ENCODE data around the gene TGFBR3L. TPM values are rescaled to one million over a fixed set of nuclear protein-coding genes. Genes with fewer than 3 reads are reported as not detected.

Gene TGFBR3L
- total RNA-seq, 1 donor from 2014 or later = 2.8 TPM

- Mint-ChIP-seq H3K27ac (ENCODE audit: unreplicated experiment) (no peak overlapping the region), H3K27me3 (ENCODE audit: low read depth, unreplicated experiment) (no peaks in the 10 kb centered on the region), H3K4me1 (ENCODE audit: low read depth, unreplicated experiment) (peaks cover 2% of the 10 kb centered on the region), H3K36me3 (ENCODE audit: low read depth, unreplicated experiment) (peaks cover 18% of the 10 kb centered on the region), H3K9me3 (ENCODE audit: unreplicated experiment) (no peaks in the 10 kb centered on the region), H3K4me3 (ENCODE audit: unreplicated experiment) (no peak overlapping the region)
- Histone ChIP-seq H3K4me1 (ENCODE audit: insufficient read depth, low read length) (no peaks in the 10 kb centered on the region), H3K36me3 (ENCODE audit: insufficient read depth, low read length) (peaks cover 23% of the 10 kb centered on the region), H3K9me3 (ENCODE audit: insufficient read depth, low read depth, low read length) (no peaks in the 10 kb centered on the region), H3K4me3 (ENCODE audit: insufficient read depth, low read depth, low read length) (no peak overlapping the region), H2AFZ (ENCODE audit: low read depth, low read length) (no peak overlapping the region), H3K27ac (ENCODE audit: low read depth, low read length) (no peak overlapping the region), H3K27me3 (ENCODE audit: insufficient read depth, low read length) (no peaks in the 10 kb centered on the region), H3K4me2 (ENCODE audit: low read length) (no peak overlapping the region), H3K9ac (ENCODE audit: low read length) (no peak overlapping the region), H3K79me2 (ENCODE audit: insufficient read depth, low read length) (no peaks in the 10 kb centered on the region), H4K20me1 (ENCODE audit: insufficient read depth, low read length) (peaks cover 22% of the 10 kb centered on the region)
- FAIRE-seq (no peak), DNase-seq (ENCODE audit: low read depth) (no peak)
- TF ChIP-seq EZH2 (IDR thresholded peaks at IDR 0.05; ENCODE audit: insufficient read depth, low read length) = no peak
- no peak for TF ChIP-seq CTCF (IDR thresholded peaks at IDR 0.05; ENCODE audit: insufficient read depth, low read depth, low read length)
Measured at GRCh38 chr19:7965259-7965841, 50.7 kb downstream of the TGFBR3L start.

- Histone ChIP-seq H2AFZ (ENCODE audit: low read depth, low read length) (no peak overlapping the region), H3K27me3 (ENCODE audit: insufficient read depth, low read length) (no peaks in the 10 kb centered on the region), H3K9me3 (ENCODE audit: insufficient read depth, low read depth, low read length) (no peaks in the 10 kb centered on the region), H3K27ac (ENCODE audit: low read depth, low read length) (no peak overlapping the region), H3K9ac (ENCODE audit: low read length) (no peak overlapping the region), H3K36me3 (ENCODE audit: insufficient read depth, low read length) (peaks cover 20% of the 10 kb centered on the region), H3K79me2 (ENCODE audit: insufficient read depth, low read length) (no peaks in the 10 kb centered on the region), H3K4me1 (ENCODE audit: insufficient read depth, low read length) (no peaks in the 10 kb centered on the region), H4K20me1 (ENCODE audit: insufficient read depth, low read length) (peaks cover 30% of the 10 kb centered on the region), H3K4me3 (ENCODE audit: insufficient read depth, low read depth, low read length) (no peak overlapping the region), H3K4me2 (ENCODE audit: low read length) (no peak overlapping the region)
- no peak overlapping the region for H3K4me3 Mint-ChIP-seq (ENCODE audit: unreplicated experiment)
- H3K4me1 Mint-ChIP-seq (ENCODE audit: low read depth, unreplicated experiment) = peaks cover 2% of the 10 kb centered on the region
- DNase-seq (ENCODE audit: low read depth) (no peak), FAIRE-seq (no peak)
- no peaks in the 10 kb centered on the region for H3K9me3 Mint-ChIP-seq (ENCODE audit: unreplicated experiment)
- peaks cover 21% of the 10 kb centered on the region for H3K36me3 Mint-ChIP-seq (ENCODE audit: low read depth, unreplicated experiment)
- no peaks in the 10 kb centered on the region for H3K27me3 Mint-ChIP-seq (ENCODE audit: low read depth, unreplicated experiment)
- no peak for TF ChIP-seq EZH2 (IDR thresholded peaks at IDR 0.05; ENCODE audit: insufficient read depth, low read length)
- TF ChIP-seq CTCF (IDR thresholded peaks at IDR 0.05; ENCODE audit: insufficient read depth, low read depth, low read length) = no peak
- no peak overlapping the region for H3K27ac Mint-ChIP-seq (ENCODE audit: unreplicated experiment)
Measured at GRCh38 chr19:7965921-7966665, 51.5 kb downstream of the TGFBR3L start.

Measured in astrocyte (in vitro differentiated cells and primary cell).